GM12892 (cell line): ENCODE results near the gene PLCG2.

Source experiments
- POLR2A ChIP-seq: IDR thresholded peaks from 2 replicates; pipeline ENCODE4 v1.6.1; 2011; ENCODE audit warnings: low read depth, low read length, control low read depth
- TAF1 ChIP-seq: IDR thresholded peaks from 2 replicates; pipeline ENCODE4 v1.6.1; 2011; ENCODE audit warnings: low read depth, mild to moderate bottlenecking, control low read depth, low read length, borderline replicate concordance

- TF ChIP-seq POLR2A (no peak), TAF1 (no peak)
Observed at GRCh38 chr16:81787659-81788058, 8.6 kb downstream of the PLCG2 start.
